Mucosa of descending colon (tissue), 3 donors: ENCODE data around the gene PGGHG. TPM values are rescaled to one million over a fixed set of nuclear protein-coding genes. Genes with fewer than 3 reads are reported as not detected.

Source experiments
- ATAC-seq: fragments of 200-7000 bp; cut with Tn5 transposase; one replicate; pipeline ENCODE4 v1.9.1; 2020; ENCODE audit warnings: mild to moderate bottlenecking, moderate library complexity
- DNase-seq, 3 donors: peaks; one replicate each; pipeline ENCODE4 v3.0.0-alpha.2; 2020
- H3K36me3 ChIP-seq: fragments of 200-600 bp; one replicate; pipeline ENCODE4 v1.8.0; 2021; ENCODE audit warnings: low read depth, mild to moderate bottlenecking
- H3K4me1 ChIP-seq: fragments of 200-600 bp; one replicate; pipeline ENCODE4 v1.8.0; 2021; ENCODE audit warnings: low read depth, mild to moderate bottlenecking
- H3K4me3 ChIP-seq: fragments of 200-600 bp; one replicate; pipeline ENCODE4 v1.8.0; 2021; ENCODE audit warnings: mild to moderate bottlenecking
- H3K9me3 ChIP-seq: fragments of 200-600 bp; one replicate; pipeline ENCODE4 v1.8.0; 2021; ENCODE audit warnings: mild to moderate bottlenecking
- CTCF ChIP-seq: fragments of 200-600 bp; IDR thresholded peaks from one replicate; pipeline ENCODE4 v1.8.0; 2022; ENCODE audit warnings: antibody characterized with exemption, mild to moderate bottlenecking
- intact Hi-C, 2 donors: fragments of 100-400 bp; cut with DNase I in 1 of 2; cut with micrococcal nuclease in 1 of 2; formaldehyde crosslinking; loops; one replicate each; pipeline versions ENCODE4 v1.11.0 to v1.11.1; 2022; cut with DNase I, micrococcal nuclease
- total RNA-seq, 3 donors: library from RNA; stranded (reverse); fragmentation: NEBNext Ultra II Directional in 2 of 3; extraction: Animal tissue kit (Norgen Biotek cat#: 25700) in 2 of 3; gene quantifications; one replicate each; pipeline versions ENCODE4 v1.2.1 to v1.2.4, GENCODE V29; 2021 to 2023
- donor health status: DM: no; HTN: no; CAD: no; lungs with moderate emphysema.
- donor health status: DM: no; HTN: no; CAD: no.
- donor health status: DM: no; HTN: yes; CAD: no.

The PGGHG gene
- total RNA-seq, 3 donors from 2014 or later = 21.2 to 37.1 (median 29.7) TPM

- H3K4me1 ChIP-seq = no peaks in the 10 kb centered on the region
- intact Hi-C loops = no loop called here
- no peak overlapping the region for H3K4me3 ChIP-seq
- DNase-seq = no peak
- no peaks in the 10 kb centered on the region for H3K9me3 ChIP-seq
- peaks cover under 1% of the 10 kb centered on the region for H3K36me3 ChIP-seq
- TF ChIP-seq CTCF = no peak
- ATAC-seq = no peak
Observed at GRCh38 chr11:253886-254270, 35.0 kb upstream of the PGGHG start.

GRCh38 chr11:255176-255575 is 33.8 kb upstream of the PGGHG start:
- no peak for TF ChIP-seq CTCF
- H3K9me3 ChIP-seq = no peaks in the 10 kb centered on the region
- ATAC-seq (no peak), DNase-seq (no peak)
- intact Hi-C loops = no loop called here
- no peak overlapping the region for H3K4me3 ChIP-seq
- no peaks in the 10 kb centered on the region for H3K4me1 ChIP-seq
- H3K36me3 ChIP-seq = no peaks in the 10 kb centered on the region

GRCh38 chr11:255816-256215 is 33.1 kb upstream of the PGGHG start:
- H3K36me3 ChIP-seq = no peaks in the 10 kb centered on the region
- intact Hi-C loops = no loop called here
- no peak overlapping the region for H3K4me3 ChIP-seq
- ATAC-seq (no peak), DNase-seq (no peak)
- H3K4me1 ChIP-seq = no peaks in the 10 kb centered on the region
- H3K9me3 ChIP-seq = no peaks in the 10 kb centered on the region
- no peak for TF ChIP-seq CTCF

- no peak for TF ChIP-seq CTCF
- H3K36me3 ChIP-seq = no peaks in the 10 kb centered on the region
- intact Hi-C loops = no loop called here
- no peaks in the 10 kb centered on the region for H3K4me1 ChIP-seq
- ATAC-seq = no peak
- no peak overlapping the region for H3K4me3 ChIP-seq
- H3K9me3 ChIP-seq = no peaks in the 10 kb centered on the region
- DNase-seq = no peak
Observed at GRCh38 chr11:256952-257737, 31.8 kb upstream of the PGGHG start.

- H3K4me1 ChIP-seq = no peaks in the 10 kb centered on the region
- intact Hi-C loops = no loop called here
- H3K9me3 ChIP-seq = no peaks in the 10 kb centered on the region
- no peak overlapping the region for H3K4me3 ChIP-seq
- ATAC-seq (no peak), DNase-seq (no peak)
- TF ChIP-seq CTCF = no peak
- H3K36me3 ChIP-seq = no peaks in the 10 kb centered on the region
Observed at GRCh38 chr11:257766-258493, 31.0 kb upstream of the PGGHG start.
